HG03066 (cell line): ENCODE results near the gene HNRNPL.
"Not testable (repeated sequence)": the region's sequence is repeated elsewhere in the genome, so short reads cannot be mapped to it uniquely, and the experiment has no call there.

ENCODE experiments used
- ATAC-seq: cut with Tn5 transposase; IDR thresholded peaks from one replicate; pipeline ENCODE4 v1.9.1; 2021; ENCODE audit warnings: low read depth; ENCODE audit not compliant: unreplicated experiment

The HNRNPL gene

GRCh38 chr19:38806371-38806770 is 43.4 kb downstream of the HNRNPL start:
- no peak for ATAC-seq

- ATAC-seq, result no peak
Observed at GRCh38 chr19:38805180-38805579, 44.6 kb downstream of the HNRNPL start.

- no peak for ATAC-seq
Observed at GRCh38 chr19:38803543-38803942, 46.2 kb downstream of the HNRNPL start.

GRCh38 chr19:38801359-38802095 is 48.3 kb downstream of the HNRNPL start:
- ATAC-seq, result no peak

GRCh38 chr19:38800577-38801347 is 49.0 kb downstream of the HNRNPL start:
- no peak for ATAC-seq

GRCh38 chr19:38799104-38799503 is 50.7 kb downstream of the HNRNPL start:
- no peak for ATAC-seq

- not testable (repeated sequence) for ATAC-seq
Observed at GRCh38 chr19:38797781-38798180, 52.0 kb downstream of the HNRNPL start.

GRCh38 chr19:38796154-38796553 is 53.6 kb downstream of the HNRNPL start:
- ATAC-seq, result no peak

GRCh38 chr19:38795549-38795948 is 54.2 kb downstream of the HNRNPL start:
- ATAC-seq, result no peak

GRCh38 chr19:38793671-38794070 is 56.1 kb downstream of the HNRNPL start:
- no peak for ATAC-seq

- no peak for ATAC-seq
Observed at GRCh38 chr19:38793177-38793576, 56.6 kb downstream of the HNRNPL start.

GRCh38 chr19:38792250-38793111 is 57.3 kb downstream of the HNRNPL start:
- no peak for ATAC-seq

- ATAC-seq, result not testable (repeated sequence)
Observed at GRCh38 chr19:38791451-38792064, 58.2 kb downstream of the HNRNPL start.

GRCh38 chr19:38790507-38791403 is 59.0 kb downstream of the HNRNPL start:
- ATAC-seq, result not testable (repeated sequence)

GRCh38 chr19:38788478-38789243 is 61.1 kb downstream of the HNRNPL start, which contains the start of gene LGALS7B:
TSS of gene LGALS7B (plus strand) at chr19:38789200. CDS start at chr19:38789227, 27 bp downstream.
- no peak for ATAC-seq

GRCh38 chr19:38786572-38787265 is 63.1 kb downstream of the HNRNPL start:
- no peak for ATAC-seq
